PC-3 (cell line): ENCODE results near the gene BCR.

Experiments used
- EZH2 ChIP-seq: fragments of 300-600 bp; sonication (generic); IDR thresholded peaks from one replicate; pipeline ENCODE4 v1.6.1; 2017; ENCODE audit warnings: antibody characterized with exemption, mild to moderate bottlenecking, low read length; ENCODE audit not compliant: unreplicated experiment
- TF ChIP-seq, protein P1 (sequence below): fragments of 300-600 bp; sonication (generic); conservative IDR thresholded peaks from 2 replicates; pipeline ENCODE4 v1.5.1; 2017; ENCODE audit warnings: antibody characterized with exemption, low read depth, mild to moderate bottlenecking, low read length

DNA sequence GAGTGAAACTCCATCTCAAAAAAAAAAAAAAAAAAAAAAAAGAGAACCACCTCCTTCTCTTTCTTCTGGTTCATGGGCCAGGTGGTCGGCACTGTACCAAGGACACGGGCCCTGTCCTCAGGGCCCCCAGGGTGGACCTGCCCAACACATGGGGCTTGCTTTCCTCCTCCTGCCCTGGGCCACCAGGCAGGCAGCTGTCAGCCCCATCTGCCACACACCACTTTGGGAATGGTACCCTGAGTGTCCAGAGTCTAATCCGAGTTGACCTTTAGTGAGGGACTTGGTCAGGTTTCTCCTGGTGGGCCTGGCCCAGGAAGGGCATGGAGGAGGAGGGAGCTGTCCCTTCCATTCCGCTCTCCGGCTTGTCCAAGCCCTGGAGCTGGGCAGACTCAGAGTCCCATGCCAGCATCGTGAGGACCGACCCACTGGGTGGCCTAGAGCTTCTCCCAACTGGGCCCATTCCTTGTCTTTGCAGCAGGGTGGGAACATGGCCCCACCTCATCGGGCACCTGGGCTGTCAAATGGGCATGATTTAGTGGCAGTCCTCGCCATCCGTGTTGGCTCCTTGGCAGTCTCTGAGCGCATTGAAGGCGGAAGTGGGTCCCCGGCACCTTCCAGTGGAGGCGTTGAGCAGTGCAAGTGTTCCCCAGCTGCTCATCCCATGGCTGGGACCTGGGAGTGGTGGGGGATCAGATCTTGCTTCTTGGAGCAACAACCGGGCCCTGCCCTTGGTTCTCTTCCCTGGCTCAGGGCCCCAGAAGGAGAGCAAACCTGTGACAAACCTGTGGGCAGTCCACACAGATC lies 94.8 kb downstream of the BCR start:
- TF ChIP-seq, protein P1, sequence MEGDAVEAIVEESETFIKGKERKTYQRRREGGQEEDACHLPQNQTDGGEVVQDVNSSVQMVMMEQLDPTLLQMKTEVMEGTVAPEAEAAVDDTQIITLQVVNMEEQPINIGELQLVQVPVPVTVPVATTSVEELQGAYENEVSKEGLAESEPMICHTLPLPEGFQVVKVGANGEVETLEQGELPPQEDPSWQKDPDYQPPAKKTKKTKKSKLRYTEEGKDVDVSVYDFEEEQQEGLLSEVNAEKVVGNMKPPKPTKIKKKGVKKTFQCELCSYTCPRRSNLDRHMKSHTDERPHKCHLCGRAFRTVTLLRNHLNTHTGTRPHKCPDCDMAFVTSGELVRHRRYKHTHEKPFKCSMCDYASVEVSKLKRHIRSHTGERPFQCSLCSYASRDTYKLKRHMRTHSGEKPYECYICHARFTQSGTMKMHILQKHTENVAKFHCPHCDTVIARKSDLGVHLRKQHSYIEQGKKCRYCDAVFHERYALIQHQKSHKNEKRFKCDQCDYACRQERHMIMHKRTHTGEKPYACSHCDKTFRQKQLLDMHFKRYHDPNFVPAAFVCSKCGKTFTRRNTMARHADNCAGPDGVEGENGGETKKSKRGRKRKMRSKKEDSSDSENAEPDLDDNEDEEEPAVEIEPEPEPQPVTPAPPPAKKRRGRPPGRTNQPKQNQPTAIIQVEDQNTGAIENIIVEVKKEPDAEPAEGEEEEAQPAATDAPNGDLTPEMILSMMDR: no peak
- no peak for TF ChIP-seq EZH2
